Panc1 (cell line): Measurements from ENCODE around the gene ADSL.

Experiments
- POLR2AphosphoS5 ChIP-seq: IDR thresholded peaks from 2 replicates; pipeline ENCODE4 v1.6.1; 2012; ENCODE audit warnings: mild to moderate bottlenecking, low read depth, low read length, moderate library complexity
- SIN3A ChIP-seq: IDR thresholded peaks from 2 replicates; pipeline ENCODE4 v1.6.1; 2012; ENCODE audit warnings: low read depth, mild to moderate bottlenecking, low read length, moderate library complexity, borderline replicate concordance; ENCODE audit not compliant: insufficient read depth
- TCF7L2 ChIP-seq: IDR thresholded peaks from 2 replicates; pipeline ENCODE4 v1.6.1; 2011; ENCODE audit warnings: mild to moderate bottlenecking, low read depth, low read length, inconsistent platforms
- TF ChIP-seq, protein P1 (sequence below): fragments of 450-650 bp; IDR thresholded peaks from 2 replicates; pipeline ENCODE4 v1.5.1; 2017; ENCODE audit warnings: mild to moderate bottlenecking
- TF ChIP-seq, protein P2 (sequence below), 2 experiments: IDR thresholded peaks; 2 replicates each; pipeline ENCODE4 v1.6.1; 2011 to 2012; ENCODE audit warnings: low read depth in 2 of 2, control low read depth in 1 of 2, low read length in 1 of 2, mild to moderate bottlenecking in 1 of 2, moderate library complexity in 1 of 2; ENCODE audit not compliant: insufficient read depth in 1 of 2

DNA sequence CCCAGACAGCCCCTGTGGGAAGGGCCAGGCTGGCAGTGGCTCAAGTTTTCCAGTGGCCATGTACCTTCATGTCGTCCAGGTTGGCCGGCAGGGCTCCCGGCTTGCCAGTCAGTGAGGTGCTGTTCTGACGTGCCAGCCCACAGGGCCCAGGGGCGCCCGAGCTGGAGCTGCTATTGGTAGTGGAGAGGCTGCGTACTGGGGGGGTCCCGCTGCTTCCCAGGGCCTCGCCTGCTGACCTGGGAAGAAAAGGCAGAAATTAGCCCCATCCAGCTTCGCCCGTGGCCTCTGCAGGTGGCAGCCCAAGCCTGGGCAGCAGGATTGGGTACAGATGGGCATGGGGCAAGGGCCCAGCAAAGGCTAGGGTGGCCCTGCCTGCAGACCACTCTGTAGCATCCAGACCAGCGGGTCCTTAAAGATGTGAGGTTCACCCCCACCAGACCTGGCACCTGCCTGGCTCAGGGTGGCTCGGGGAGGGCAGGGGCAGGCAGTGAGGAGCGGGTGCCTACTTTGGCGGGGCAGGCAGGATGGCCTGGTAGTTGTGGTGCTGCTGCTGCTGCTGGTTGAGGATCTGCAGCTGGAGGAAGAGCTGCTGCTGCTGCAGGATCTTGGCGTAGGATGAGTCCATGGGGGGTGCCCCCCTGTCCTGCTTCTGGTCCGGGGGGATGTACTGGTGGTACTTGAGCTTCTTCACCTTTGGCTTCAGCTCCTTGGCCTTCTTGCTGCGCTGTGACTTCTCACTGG, 74.2 kb downstream of the ADSL start:
- TF ChIP-seq, protein P1, sequence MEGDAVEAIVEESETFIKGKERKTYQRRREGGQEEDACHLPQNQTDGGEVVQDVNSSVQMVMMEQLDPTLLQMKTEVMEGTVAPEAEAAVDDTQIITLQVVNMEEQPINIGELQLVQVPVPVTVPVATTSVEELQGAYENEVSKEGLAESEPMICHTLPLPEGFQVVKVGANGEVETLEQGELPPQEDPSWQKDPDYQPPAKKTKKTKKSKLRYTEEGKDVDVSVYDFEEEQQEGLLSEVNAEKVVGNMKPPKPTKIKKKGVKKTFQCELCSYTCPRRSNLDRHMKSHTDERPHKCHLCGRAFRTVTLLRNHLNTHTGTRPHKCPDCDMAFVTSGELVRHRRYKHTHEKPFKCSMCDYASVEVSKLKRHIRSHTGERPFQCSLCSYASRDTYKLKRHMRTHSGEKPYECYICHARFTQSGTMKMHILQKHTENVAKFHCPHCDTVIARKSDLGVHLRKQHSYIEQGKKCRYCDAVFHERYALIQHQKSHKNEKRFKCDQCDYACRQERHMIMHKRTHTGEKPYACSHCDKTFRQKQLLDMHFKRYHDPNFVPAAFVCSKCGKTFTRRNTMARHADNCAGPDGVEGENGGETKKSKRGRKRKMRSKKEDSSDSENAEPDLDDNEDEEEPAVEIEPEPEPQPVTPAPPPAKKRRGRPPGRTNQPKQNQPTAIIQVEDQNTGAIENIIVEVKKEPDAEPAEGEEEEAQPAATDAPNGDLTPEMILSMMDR: no peak
- TF ChIP-seq, protein P2, sequence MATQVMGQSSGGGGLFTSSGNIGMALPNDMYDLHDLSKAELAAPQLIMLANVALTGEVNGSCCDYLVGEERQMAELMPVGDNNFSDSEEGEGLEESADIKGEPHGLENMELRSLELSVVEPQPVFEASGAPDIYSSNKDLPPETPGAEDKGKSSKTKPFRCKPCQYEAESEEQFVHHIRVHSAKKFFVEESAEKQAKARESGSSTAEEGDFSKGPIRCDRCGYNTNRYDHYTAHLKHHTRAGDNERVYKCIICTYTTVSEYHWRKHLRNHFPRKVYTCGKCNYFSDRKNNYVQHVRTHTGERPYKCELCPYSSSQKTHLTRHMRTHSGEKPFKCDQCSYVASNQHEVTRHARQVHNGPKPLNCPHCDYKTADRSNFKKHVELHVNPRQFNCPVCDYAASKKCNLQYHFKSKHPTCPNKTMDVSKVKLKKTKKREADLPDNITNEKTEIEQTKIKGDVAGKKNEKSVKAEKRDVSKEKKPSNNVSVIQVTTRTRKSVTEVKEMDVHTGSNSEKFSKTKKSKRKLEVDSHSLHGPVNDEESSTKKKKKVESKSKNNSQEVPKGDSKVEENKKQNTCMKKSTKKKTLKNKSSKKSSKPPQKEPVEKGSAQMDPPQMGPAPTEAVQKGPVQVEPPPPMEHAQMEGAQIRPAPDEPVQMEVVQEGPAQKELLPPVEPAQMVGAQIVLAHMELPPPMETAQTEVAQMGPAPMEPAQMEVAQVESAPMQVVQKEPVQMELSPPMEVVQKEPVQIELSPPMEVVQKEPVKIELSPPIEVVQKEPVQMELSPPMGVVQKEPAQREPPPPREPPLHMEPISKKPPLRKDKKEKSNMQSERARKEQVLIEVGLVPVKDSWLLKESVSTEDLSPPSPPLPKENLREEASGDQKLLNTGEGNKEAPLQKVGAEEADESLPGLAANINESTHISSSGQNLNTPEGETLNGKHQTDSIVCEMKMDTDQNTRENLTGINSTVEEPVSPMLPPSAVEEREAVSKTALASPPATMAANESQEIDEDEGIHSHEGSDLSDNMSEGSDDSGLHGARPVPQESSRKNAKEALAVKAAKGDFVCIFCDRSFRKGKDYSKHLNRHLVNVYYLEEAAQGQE (IDR thresholded peaks at IDR 0.05; ENCODE audit: insufficient read depth in 1 of 2, low read depth in 2 of 2, low read length in 1 of 2): no peak
- TF ChIP-seq POLR2AphosphoS5 (no peak), TCF7L2 (no peak), SIN3A (no peak)
